GM19240 (cell line): ENCODE data around the gene TOX3.

Source experiments
- DNase-seq: peaks from one replicate; pipeline ENCODE4 v3.0.0; 2011; ENCODE audit warnings: low spot score; ENCODE audit not compliant: insufficient read length

TOX3 gene

GRCh38 chr16:52451971-52452421 is 94.9 kb downstream of the TOX3 start:
- DNase-seq = no peak

GRCh38 chr16:52450916-52451315 is 96.0 kb downstream of the TOX3 start:
- no peak for DNase-seq

GRCh38 chr16:52450241-52450640 is 96.7 kb downstream of the TOX3 start:
- no peak for DNase-seq

GRCh38 chr16:52446080-52446479 is 100.9 kb downstream of the TOX3 start:
- DNase-seq = no peak

GRCh38 chr16:52441886-52442285 is 105.1 kb downstream of the TOX3 start:
- no peak for DNase-seq

- no peak for DNase-seq
Measured at GRCh38 chr16:52440248-52440647, 106.7 kb downstream of the TOX3 start.

GRCh38 chr16:52439750-52440149 is 107.2 kb downstream of the TOX3 start:
- DNase-seq = no peak

- DNase-seq = no peak
Measured at GRCh38 chr16:52439171-52439701, 107.7 kb downstream of the TOX3 start.

GRCh38 chr16:52437277-52437670 is 109.7 kb downstream of the TOX3 start:
- DNase-seq = no peak

- DNase-seq = no peak
Measured at GRCh38 chr16:52436339-52437276, 110.3 kb downstream of the TOX3 start.

GRCh38 chr16:52434224-52434623 is 112.7 kb downstream of the TOX3 start:
- no peak for DNase-seq

- DNase-seq = no peak
Measured at GRCh38 chr16:52433643-52434042, 113.3 kb downstream of the TOX3 start.

- no peak for DNase-seq
Measured at GRCh38 chr16:52424591-52424990, 122.4 kb downstream of the TOX3 start.

GRCh38 chr16:52422307-52422706 is 124.6 kb downstream of the TOX3 start:
- no peak for DNase-seq

- no peak for DNase-seq
Measured at GRCh38 chr16:52418201-52418600, 128.7 kb downstream of the TOX3 start.

GRCh38 chr16:52416888-52417287 is 130.1 kb downstream of the TOX3 start:
- DNase-seq = no peak

- no peak for DNase-seq
Measured at GRCh38 chr16:52411011-52411410, 135.9 kb downstream of the TOX3 start.

- DNase-seq = no peak
Measured at GRCh38 chr16:52408191-52408845, 138.6 kb downstream of the TOX3 start.

- DNase-seq = no peak
Measured at GRCh38 chr16:52407778-52408177, 139.2 kb downstream of the TOX3 start.

- no peak for DNase-seq
Measured at GRCh38 chr16:52405441-52405840, 141.5 kb downstream of the TOX3 start.

GRCh38 chr16:52404546-52404945 is 142.4 kb downstream of the TOX3 start:
- no peak for DNase-seq

- DNase-seq = no peak
Measured at GRCh38 chr16:52399116-52399515, 147.8 kb downstream of the TOX3 start.
